Measurements from ENCODE around the gene NUP210L. TPM values are rescaled to one million over a fixed set of nuclear protein-coding genes. Genes with fewer than 3 reads are reported as not detected.

NUP210L gene
- total and polyA plus RNA-seq, 2 experiments from 2014 or later: 0.11 TPM; not detected in 1

- Histone ChIP-seq H3F3A (ENCODE audit: insufficient read depth) (peaks cover 46% of the 10 kb centered on the region), H3K9me3 (ENCODE audit: low read depth) (no peaks in the 10 kb centered on the region), H3K27ac (no peak overlapping the region), H3K36me3 (ENCODE audit: low read depth) (peaks cover 21% of the 10 kb centered on the region), H3K79me2 (ENCODE audit: insufficient read depth) (peaks cover 23% of the 10 kb centered on the region), H2AFZ (no peak overlapping the region), H3K9me2 (ENCODE audit: insufficient read depth) (no peaks in the 10 kb centered on the region), H3K9ac (no peak overlapping the region), H3K4me2 (ENCODE audit: unreplicated experiment) (no peak overlapping the region), H3K4me1 (ENCODE audit: insufficient read depth) (peaks cover 18% of the 10 kb centered on the region), H3K27me3 (replicated peaks; ENCODE audit: insufficient read depth) (no peaks in the 10 kb centered on the region), H4K20me1 (ENCODE audit: insufficient read depth) (peaks cover 5% of the 10 kb centered on the region; the same call in 1 of the 2 replicates), H3K4me3 (no peak overlapping the region)
- in situ Hi-C loops (cut with MboI): no loop called here
- 80 to 88% methylated on average over 3 of the region's 3 CpGs for WGBS, 2 experiments (ENCODE audit: low coverage in 1 of 2, low lambda C conversion rate in 2 of 2, missing lambda C conversion rate in 2 of 2)
- TF ChIP-seq EZH2phosphoT487 (IDR thresholded peaks at IDR 0.05; ENCODE audit: insufficient read depth, low read depth): no peak
- TF ChIP-seq EZH2 (IDR thresholded peaks at IDR 0.05; ENCODE audit: insufficient read depth, poor library complexity, severe bottlenecking): no peak
- DNase-seq: no peak
Measured at GRCh38 chr1:153995202-153995601, 159.7 kb downstream of the NUP210L start.

GRCh38 chr1:153991806-153992205, 163.1 kb downstream of the NUP210L start:
- peak overlapping the region; percentile 99 for H3K9ac ChIP-seq
- H3K4me1 ChIP-seq (ENCODE audit: insufficient read depth): peaks cover 20% of the 10 kb centered on the region
- peaks cover 23% of the 10 kb centered on the region for H3K79me2 ChIP-seq (ENCODE audit: insufficient read depth)
- TF ChIP-seq EZH2 (IDR thresholded peaks at IDR 0.05; ENCODE audit: insufficient read depth, poor library complexity, severe bottlenecking) (no peak), EZH2phosphoT487 (IDR thresholded peaks at IDR 0.05; ENCODE audit: insufficient read depth, low read depth) (no peak)
- no peak for DNase-seq
- H2AFZ ChIP-seq: no peak overlapping the region
- peaks cover 21% of the 10 kb centered on the region for H3K36me3 ChIP-seq (ENCODE audit: low read depth)
- peak overlapping the region; percentile 95 for H3K4me3 ChIP-seq
- H4K20me1 ChIP-seq (ENCODE audit: insufficient read depth): peaks cover 5% of the 10 kb centered on the region; the same call in 1 of the 2 replicates
- H3K27me3 ChIP-seq (replicated peaks; ENCODE audit: insufficient read depth): no peaks in the 10 kb centered on the region
- H3F3A ChIP-seq (ENCODE audit: insufficient read depth): peaks cover 54% of the 10 kb centered on the region
- peak overlapping the region; percentile 83 for H3K27ac ChIP-seq
- WGBS, 2 experiments (ENCODE audit: low coverage in 1 of 2, low lambda C conversion rate in 2 of 2, missing lambda C conversion rate in 2 of 2): 79 to 86% methylated on average over 2 of the region's 2 CpGs
- peak overlapping the region; percentile 100 for H3K4me2 ChIP-seq (ENCODE audit: unreplicated experiment)
- no peaks in the 10 kb centered on the region for H3K9me2 ChIP-seq (ENCODE audit: insufficient read depth)
- no peaks in the 10 kb centered on the region for H3K9me3 ChIP-seq (ENCODE audit: low read depth)
- in situ Hi-C loops (cut with MboI): no loop called here

GRCh38 chr1:153991151-153991630, 163.7 kb downstream of the NUP210L start:
- H3K27me3 ChIP-seq (replicated peaks; ENCODE audit: insufficient read depth): no peaks in the 10 kb centered on the region
- TF ChIP-seq EZH2phosphoT487 (IDR thresholded peaks at IDR 0.05; ENCODE audit: insufficient read depth, low read depth) (no peak), EZH2 (IDR thresholded peaks at IDR 0.05; ENCODE audit: insufficient read depth, poor library complexity, severe bottlenecking) (no peak)
- peak; percentile 58 for DNase-seq
- H3K9me2 ChIP-seq (ENCODE audit: insufficient read depth): no peaks in the 10 kb centered on the region
- H3K27ac ChIP-seq: peak overlapping the region; percentile 83
- peaks cover 21% of the 10 kb centered on the region for H3K36me3 ChIP-seq (ENCODE audit: low read depth)
- peaks cover 55% of the 10 kb centered on the region for H3F3A ChIP-seq (ENCODE audit: insufficient read depth)
- 8 to 11% methylated on average over 9 of the region's 9 CpGs for WGBS, 2 experiments (ENCODE audit: low coverage in 1 of 2, low lambda C conversion rate in 2 of 2, missing lambda C conversion rate in 2 of 2)
- H3K4me2 ChIP-seq (ENCODE audit: unreplicated experiment): peak overlapping the region; percentile 100
- in situ Hi-C loops (cut with MboI): no loop called here
- peaks cover 24% of the 10 kb centered on the region for H3K4me1 ChIP-seq (ENCODE audit: insufficient read depth)
- no peaks in the 10 kb centered on the region for H3K9me3 ChIP-seq (ENCODE audit: low read depth)
- peak overlapping the region; percentile 99 for H3K9ac ChIP-seq
- H3K4me3 ChIP-seq: peak overlapping the region; percentile 95
- peaks cover 5% of the 10 kb centered on the region; the same call in 1 of the 2 replicates for H4K20me1 ChIP-seq (ENCODE audit: insufficient read depth)
- H3K79me2 ChIP-seq (ENCODE audit: insufficient read depth): peaks cover 23% of the 10 kb centered on the region
- 0 out of 2 replicates have a peak overlapping the region, but pooled peaks have one; percentile 90 for H2AFZ ChIP-seq

- peak within 1 kb of the TSS; percentile 100 for H3K4me2 ChIP-seq (ENCODE audit: unreplicated experiment)
- peak within 1 kb of the TSS; percentile 95 for H3K4me3 ChIP-seq
- 0 to 2% methylated on average over 36 of the region's 36 CpGs for WGBS, 2 experiments (ENCODE audit: low coverage in 1 of 2, low lambda C conversion rate in 2 of 2, missing lambda C conversion rate in 2 of 2)
Measured at GRCh38 chr1:153990468-153991150, 164.3 kb downstream of the NUP210L start, which contains the start of gene RPS27. RPS27 (plus strand) TSS chr1:153990762; CDS start chr1:153990797, 35 bp downstream.

More at GRCh38 chr1:153990468-153991150, 164.3 kb downstream of the NUP210L start, which contains the start of gene RPS27:
- Histone ChIP-seq H3K4me1 (ENCODE audit: insufficient read depth) (peaks cover 24% of the 10 kb centered on the region), H3K79me2 (ENCODE audit: insufficient read depth) (peaks cover 28% of the 10 kb centered on the region), H2AFZ (peak within 1 kb of the TSS; percentile 90), H3K36me3 (ENCODE audit: low read depth) (peaks cover 21% of the 10 kb centered on the region), H3K27ac (peak within 1 kb of the TSS; percentile 83), H3K9ac (peak within 1 kb of the TSS; percentile 99), H4K20me1 (ENCODE audit: insufficient read depth) (peaks cover 5% of the 10 kb centered on the region; the same call in 1 of the 2 replicates), H3K9me2 (ENCODE audit: insufficient read depth) (no peaks in the 10 kb centered on the region), H3K27me3 (replicated peaks; ENCODE audit: insufficient read depth) (no peaks in the 10 kb centered on the region), H3F3A (ENCODE audit: insufficient read depth) (peaks cover 56% of the 10 kb centered on the region), H3K9me3 (ENCODE audit: low read depth) (no peaks in the 10 kb centered on the region)
- DNase-seq: peak; percentile 99
- in situ Hi-C loops (cut with MboI): no loop called here
- TF ChIP-seq EZH2phosphoT487 (IDR thresholded peaks at IDR 0.05; ENCODE audit: insufficient read depth, low read depth): no peak
- TF ChIP-seq EZH2 (IDR thresholded peaks at IDR 0.05; ENCODE audit: insufficient read depth, poor library complexity, severe bottlenecking): no peak

Data from GM23248 (cell line).